NCI-H2227 treated with DMSO at 0.1 percent for 48 hours (cell line): ENCODE measurements around the gene DMD.
"Not testable (repeated sequence)": the region's sequence is repeated elsewhere in the genome, so short reads cannot be mapped to it uniquely, and the experiment has no call there.

Source experiments
- DNase-seq: peaks from one replicate; lab custom pipeline; 2025; lab: John Stamatoyannopoulos, UW

The DMD gene

GRCh38 chrX:32851556-32851955, 359.8 kb downstream of the DMD start:
- no peak for DNase-seq

- no peak for DNase-seq
These were observed 363.4 kb downstream of the DMD start for GRCh38 chrX:32847921-32848320.

DNA sequence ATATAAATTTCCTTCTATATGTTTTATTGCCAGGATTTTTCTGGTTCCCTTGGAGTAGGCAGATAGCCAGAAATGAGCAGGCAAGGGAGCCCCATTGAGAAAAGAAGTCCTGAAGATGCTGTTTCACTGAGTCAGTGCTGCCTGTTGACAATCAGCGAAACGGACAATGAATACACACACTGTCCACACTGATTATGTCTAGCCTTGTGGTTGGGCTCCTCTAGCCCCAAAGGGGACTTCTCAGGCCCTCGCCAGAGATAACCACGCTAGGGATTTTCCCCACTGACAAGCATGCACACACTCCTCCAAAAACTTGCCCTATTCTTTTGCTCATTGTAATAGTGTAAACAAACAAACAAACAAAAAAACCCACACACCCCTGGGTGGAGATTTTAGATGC, 369.3 kb downstream of the DMD start:
- DNase-seq = no peak

GRCh38 chrX:32839781-32840180, 371.6 kb downstream of the DMD start:
- no peak for DNase-seq

- DNase-seq = no peak
These were observed 386.3 kb downstream of the DMD start for GRCh38 chrX:32825009-32825408.

DNA sequence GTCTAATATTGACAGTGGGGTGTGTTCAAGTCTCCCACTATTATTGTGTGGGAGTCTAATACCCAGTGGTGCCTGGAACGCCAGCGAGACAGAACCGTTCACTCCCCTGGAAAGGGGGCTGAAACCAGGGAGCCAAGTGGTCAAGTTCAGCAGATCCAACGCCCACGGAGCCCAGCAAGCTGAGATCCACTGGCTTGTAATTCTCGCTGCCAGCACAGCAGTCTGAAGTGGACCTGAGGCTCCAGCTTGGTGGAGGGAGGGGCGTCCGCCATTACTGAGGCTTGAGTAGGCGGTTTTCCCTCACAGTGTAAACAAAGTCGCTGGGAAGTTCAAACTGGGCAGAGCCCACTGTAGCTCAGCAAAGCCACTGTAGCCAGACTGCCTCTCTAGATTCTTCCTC, 407.3 kb downstream of the DMD start:
- DNase-seq = no peak

- no peak for DNase-seq
These were observed 412.4 kb downstream of the DMD start for GRCh38 chrX:32798990-32799389.

DNA sequence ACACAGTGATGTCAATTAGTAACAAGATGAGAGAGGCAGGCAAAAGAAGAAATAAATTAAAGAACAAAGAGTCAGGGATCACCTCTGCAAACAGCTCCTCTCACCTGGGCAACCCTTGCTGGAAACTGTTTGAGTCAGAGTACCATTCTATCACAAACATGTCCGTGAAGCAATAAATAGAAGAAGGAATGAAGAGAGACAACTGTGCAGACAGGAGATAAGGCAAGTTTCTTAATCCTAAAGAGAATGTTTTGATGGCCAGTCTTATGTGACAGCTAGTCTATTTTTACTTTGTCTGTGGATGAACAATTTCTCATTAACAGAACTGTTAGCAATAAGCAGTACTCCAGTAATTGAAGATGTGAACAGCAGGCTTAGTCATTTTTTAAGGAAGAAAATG, 422.4 kb downstream of the DMD start:
- DNase-seq = no peak

GRCh38 chrX:32780109-32780508, 431.2 kb downstream of the DMD start:
- DNase-seq = no peak

DNA sequence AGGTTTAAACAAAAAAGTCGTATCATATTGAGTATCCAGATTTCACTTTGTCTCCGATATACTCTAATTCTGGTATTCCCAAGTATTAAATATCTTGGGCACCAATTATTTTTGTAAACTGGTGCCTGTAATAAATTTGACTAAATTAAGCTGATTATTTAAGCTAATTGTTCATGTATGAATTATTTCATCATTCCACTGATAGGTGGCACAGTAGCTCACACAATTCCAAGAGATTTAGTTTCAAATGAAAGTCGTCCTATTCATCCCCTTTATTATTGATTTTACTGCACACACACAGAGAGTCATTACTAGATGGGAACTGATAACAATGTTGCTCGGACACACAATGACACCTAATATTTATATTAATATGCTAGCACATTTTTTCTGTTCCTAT, 432.4 kb downstream of the DMD start:
- DNase-seq = no peak

GRCh38 chrX:32774966-32775365, 436.4 kb downstream of the DMD start:
- DNase-seq = no peak

GRCh38 chrX:32749070-32749469, 462.3 kb downstream of the DMD start:
- DNase-seq = no peak

DNA sequence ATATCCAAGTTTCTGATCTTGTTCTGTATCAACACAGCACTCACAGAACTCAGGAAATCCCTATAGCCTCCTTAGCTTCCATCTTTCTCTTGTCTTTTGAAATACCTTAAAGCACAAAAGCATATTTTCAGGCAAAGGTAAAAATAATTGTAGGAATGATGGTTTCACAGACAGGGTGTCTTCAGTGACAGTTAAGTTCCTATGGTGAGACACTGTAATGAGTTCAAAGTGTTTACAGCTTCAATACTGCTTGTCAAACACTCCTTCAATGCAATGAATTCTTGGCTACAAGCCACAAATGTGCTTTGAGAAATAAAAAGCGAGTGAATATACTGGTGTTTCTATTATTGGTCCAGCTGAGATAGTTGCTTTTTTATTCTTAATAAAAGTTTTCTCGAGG, 466.0 kb downstream of the DMD start:
- no peak for DNase-seq

DNA sequence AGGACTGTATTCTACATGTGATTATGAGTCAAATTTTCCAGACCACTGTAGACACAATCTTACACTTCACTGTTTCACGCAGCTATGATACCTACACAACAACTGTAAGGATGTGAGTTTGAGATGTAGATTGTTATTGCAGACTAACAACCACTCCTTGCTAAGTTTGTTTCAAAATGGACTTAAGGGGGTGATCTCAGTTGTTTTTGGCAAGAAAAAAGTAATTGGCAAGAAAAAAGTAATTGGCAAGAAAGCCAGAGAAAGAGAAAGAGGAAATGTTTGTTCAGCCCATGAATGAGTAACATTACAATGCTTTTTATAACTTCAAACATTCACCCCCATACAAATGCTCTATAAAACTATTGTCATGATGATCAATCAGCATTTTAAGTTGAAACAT, 466.4 kb downstream of the DMD start:
- no peak for DNase-seq

GRCh38 chrX:32741910-32742309, 469.4 kb downstream of the DMD start:
- DNase-seq = no peak

- no peak for DNase-seq
These were observed 502.8 kb downstream of the DMD start for GRCh38 chrX:32708542-32708941.

DNA sequence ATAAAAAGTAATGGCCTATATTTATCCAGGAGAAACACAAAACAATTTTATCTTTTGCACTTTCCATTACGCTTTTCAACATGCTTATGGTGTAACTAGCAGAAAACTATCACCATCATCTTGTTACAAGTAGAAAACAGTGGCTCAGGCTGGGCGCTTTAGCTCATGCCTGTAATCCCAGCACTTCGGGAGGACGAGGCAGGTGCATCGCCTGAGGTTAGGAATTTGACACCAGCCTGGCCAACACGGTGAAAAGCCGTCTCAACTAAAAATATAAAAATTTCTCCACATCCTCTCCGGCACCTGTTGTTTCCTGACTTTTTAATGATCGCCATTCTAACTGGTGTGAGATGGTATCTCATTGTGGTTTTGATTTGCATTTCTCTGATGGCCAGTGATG, 506.0 kb downstream of the DMD start:
- DNase-seq = not testable (repeated sequence)

DNA sequence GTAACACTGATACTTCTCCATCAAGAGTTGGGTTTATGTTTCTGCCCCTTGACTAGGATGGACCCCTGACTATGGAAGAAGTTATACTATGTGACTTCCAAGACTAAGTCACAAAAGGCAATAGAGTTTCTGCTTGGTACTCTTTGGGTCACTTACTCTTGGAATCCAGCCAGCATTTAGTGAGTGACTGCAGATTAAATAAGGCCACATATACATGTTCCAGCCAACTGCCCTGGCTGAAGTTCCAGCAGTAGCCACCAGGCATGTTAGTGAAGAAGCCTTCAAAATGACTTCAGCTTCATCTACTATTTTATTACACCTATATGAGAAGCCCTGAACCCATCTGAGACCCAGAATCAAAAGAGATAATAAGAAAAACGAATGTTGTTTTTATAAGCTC, 524.0 kb downstream of the DMD start:
- DNase-seq = no peak

DNA sequence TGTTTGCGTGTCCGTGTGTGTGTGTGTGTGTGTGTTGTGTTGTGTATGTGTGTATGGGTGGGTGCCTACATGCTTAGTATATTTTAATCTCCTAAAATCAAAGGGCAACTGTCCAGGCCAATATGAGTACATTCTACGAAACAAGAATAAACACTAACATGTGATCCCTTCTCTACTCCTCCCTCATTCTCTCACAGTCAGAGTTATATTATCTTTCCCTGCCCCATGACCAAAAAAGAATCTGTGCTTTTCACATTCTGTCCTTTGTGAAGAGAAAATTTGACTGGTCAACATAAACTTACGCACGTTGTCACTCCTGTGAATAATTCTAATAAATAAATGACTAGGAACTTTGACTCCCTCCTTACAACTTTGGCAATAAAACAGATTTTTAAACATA, 532.9 kb downstream of the DMD start:
- DNase-seq = no peak

DNA sequence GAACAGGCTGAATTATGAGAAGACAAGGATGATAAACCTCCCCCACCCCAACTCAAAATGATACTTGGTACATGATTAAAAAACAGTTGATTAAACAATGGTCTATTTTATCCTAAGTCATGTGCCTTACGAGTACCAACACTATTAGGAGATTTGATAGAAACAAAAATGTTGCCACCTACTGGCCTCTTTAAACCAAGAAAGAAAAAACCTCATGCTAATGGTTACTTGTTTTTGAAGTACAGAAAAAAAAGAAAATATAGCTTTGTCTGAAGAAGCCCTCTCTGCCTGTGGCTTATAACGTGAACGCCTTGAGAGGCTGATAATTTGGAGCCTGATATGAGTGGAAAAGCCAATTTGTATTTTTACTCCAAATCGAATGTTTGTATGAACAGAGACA, 538.2 kb downstream of the DMD start:
- no peak for DNase-seq

GRCh38 chrX:32662516-32662915, 548.8 kb downstream of the DMD start:
- DNase-seq = no peak

- DNase-seq = no peak
These were observed 566.7 kb downstream of the DMD start for GRCh38 chrX:32644476-32645245.

GRCh38 chrX:32642283-32642682, 569.1 kb downstream of the DMD start:
- DNase-seq = no peak

DNA sequence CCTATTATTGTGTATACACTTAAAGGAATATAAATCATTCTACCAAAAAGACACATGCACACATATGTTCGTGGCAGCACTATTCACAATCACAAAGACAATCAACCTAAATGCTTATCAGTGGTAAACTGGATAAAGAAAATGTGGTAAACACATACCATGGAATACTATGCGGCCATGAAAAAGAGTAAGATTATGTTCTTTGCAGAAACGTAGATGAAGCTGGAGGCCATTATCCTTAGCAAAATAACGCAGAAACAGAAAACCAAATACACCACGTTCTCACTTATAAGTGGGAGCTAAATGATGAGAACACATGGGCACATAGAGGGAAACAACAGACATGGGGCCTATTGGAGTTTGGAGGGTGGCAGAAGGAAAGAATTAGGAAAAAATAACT, 593.2 kb downstream of the DMD start:
- no peak for DNase-seq

DNA sequence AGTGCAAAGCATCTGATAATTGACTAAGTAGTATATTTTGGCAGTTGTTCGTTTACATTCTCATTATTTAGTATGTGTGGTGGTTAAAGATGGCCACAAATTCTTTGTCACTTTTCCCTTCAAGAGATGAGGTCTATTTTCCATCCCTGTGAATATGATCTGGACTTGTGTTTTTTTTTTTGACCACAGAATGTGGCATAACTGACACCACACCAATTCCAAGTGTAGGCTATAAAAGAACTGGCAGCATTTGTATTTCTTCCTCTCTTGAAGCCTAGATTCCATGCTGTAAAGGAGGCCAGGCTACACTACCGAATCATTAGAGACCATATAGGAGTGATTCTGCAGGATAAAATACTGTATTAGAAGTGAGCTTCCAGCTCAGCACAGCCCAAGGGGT, 596.6 kb downstream of the DMD start:
- no peak for DNase-seq
